Suprapubic skin (tissue), 4 donors: ENCODE data around the gene RNF7. TPM values are rescaled to one million over a fixed set of nuclear protein-coding genes. Genes with fewer than 3 reads are reported as not detected.

Experiments
- DNase-seq, 2 donors: peaks; one replicate each; pipeline ENCODE4 v3.0.0-alpha.2; 2019; ENCODE audit warnings: low spot score in 2 of 2
- H3K27ac ChIP-seq: fragments of 200-600 bp; sonication (generic); one replicate; pipeline ENCODE4 v1.5.1; 2019
- H3K27me3 ChIP-seq: fragments of 200-600 bp; sonication (generic); one replicate; pipeline ENCODE4 v1.5.1; 2019
- H3K36me3 ChIP-seq: fragments of 200-600 bp; sonication (generic); one replicate; pipeline ENCODE4 v1.5.1; 2019
- H3K4me1 ChIP-seq: fragments of 200-600 bp; sonication (generic); one replicate; pipeline ENCODE4 v1.5.1; 2019
- H3K4me3 ChIP-seq: fragments of 200-600 bp; sonication (generic); one replicate; pipeline ENCODE4 v1.5.1; 2019; ENCODE audit warnings: mild to moderate bottlenecking
- H3K9me3 ChIP-seq: fragments of 200-600 bp; sonication (generic); one replicate; pipeline ENCODE4 v1.5.1; 2019
- CTCF ChIP-seq, 2 donors: fragments of 200-600 bp in 1 of 2; fragments of 450-650 bp in 1 of 2; sonication (generic) in 1 of 2; IDR thresholded peaks; one replicate each; pipeline ENCODE4 v1.5.1; 2016 to 2019; ENCODE audit warnings: antibody characterized with exemption in 2 of 2, mild to moderate bottlenecking in 1 of 2, moderate library complexity in 1 of 2
- EP300 ChIP-seq: sonication (generic); formaldehyde crosslinking; IDR thresholded peaks from one replicate; pipeline ENCODE4 v1.6.1; 2017; ENCODE audit warnings: antibody characterized with exemption
- POLR2A ChIP-seq, 2 donors: fragments of 450-650 bp; IDR thresholded peaks; one replicate each; pipeline ENCODE4 v1.6.1; 2017; ENCODE audit warnings: antibody characterized with exemption in 2 of 2, mild to moderate bottlenecking in 2 of 2, moderate library complexity in 2 of 2
- POLR2AphosphoS5 ChIP-seq, 3 donors: sonication (generic); formaldehyde crosslinking; IDR thresholded peaks; one replicate each; pipeline ENCODE4 v1.6.1; 2017; ENCODE audit warnings: antibody characterized with exemption in 3 of 3
- WGBS: methylation state at CpG from one replicate; pipeline ENCODE4 v1.1.5; 2018; 5-methylcytosine and 5-hydroxymethylcytosine counted together
- total RNA-seq, 4 donors: library from RNA; depleted of rRNA; stranded (reverse); fragments of >200 nt; gene quantifications; one replicate each; pipeline ENCODE4 v1.1.0, GENCODE V29; 2016

The RNF7 gene
- total RNA-seq, 4 donors from 2014 or later = 43.9 to 77.3 (median 61.6) TPM

DNA sequence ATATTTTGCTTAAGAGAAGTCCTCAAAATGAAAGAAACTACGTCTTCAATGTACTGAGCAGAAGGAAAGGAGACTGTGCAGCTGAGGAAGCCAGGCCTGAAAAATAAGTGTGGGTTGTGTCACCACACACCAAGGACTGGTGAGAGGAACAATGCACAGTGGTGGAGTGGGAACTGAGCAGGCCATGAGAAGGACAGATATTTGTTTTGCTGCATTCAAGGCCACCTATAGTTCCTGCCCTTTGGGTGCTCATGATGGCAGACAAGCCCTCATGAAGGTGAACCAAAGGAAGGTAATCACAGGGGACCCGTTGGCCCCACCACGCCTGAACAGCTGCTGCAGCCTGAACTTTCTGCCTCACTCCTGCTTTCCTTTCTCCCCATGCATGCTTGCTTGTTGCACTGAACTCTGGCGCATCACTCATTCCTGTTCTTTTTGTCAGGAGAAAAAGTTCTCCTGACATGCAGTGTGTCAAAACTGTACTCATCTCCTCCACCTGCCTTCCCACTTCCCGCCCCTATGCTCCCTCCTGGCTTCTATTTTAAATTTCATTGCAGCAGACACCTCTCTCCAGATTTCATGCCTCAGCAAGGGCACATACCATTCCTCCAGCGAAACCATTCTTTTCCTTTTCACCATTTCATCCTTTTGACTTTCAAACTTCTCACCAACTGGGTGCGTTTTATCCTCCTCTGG is 2.2 kb upstream of the RNF7 start:
- WGBS = 87% methylated on average over 7 of the region's 7 CpGs
- Histone ChIP-seq H3K4me1 (peaks cover 18% of the 10 kb centered on the region), H3K4me3 (no peak overlapping the region), H3K27ac (no peak overlapping the region), H3K27me3 (no peaks in the 10 kb centered on the region), H3K9me3 (no peaks in the 10 kb centered on the region), H3K36me3 (no peaks in the 10 kb centered on the region)
- no peak for DNase-seq
- TF ChIP-seq CTCF (IDR thresholded peaks at IDR 0.05) (no peak), EP300 (no peak)

DNA sequence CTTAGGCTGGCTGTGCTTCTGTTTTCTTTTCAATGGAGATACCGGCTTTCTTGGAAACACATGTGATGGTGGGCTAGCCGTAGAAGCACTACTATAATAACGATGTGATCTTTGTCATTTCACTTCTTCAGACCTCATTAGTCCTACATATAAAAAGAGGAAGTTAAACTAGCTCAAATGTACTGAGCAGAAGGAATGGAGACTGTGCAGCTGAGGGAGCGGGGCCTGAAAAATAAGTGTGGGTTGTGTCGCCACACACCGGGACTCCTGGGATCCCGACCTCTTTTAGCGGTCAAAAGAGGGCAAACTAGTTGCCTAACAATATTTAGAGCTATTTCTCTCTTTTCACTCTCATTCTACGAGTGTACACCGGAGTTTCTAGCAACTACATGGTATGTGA is 1.0 kb upstream of the RNF7 start:
- TF ChIP-seq EP300 (no peak), POLR2AphosphoS5 (IDR thresholded peaks at IDR 0.05) (no peak), CTCF (IDR thresholded peaks at IDR 0.05) (no peak), POLR2A (IDR thresholded peaks at IDR 0.05) (no peak)
- Histone ChIP-seq H3K4me3 (no peak overlapping the region), H3K9me3 (no peaks in the 10 kb centered on the region), H3K36me3 (no peaks in the 10 kb centered on the region), H3K4me1 (peaks cover 24% of the 10 kb centered on the region), H3K27ac (no peak overlapping the region), H3K27me3 (no peaks in the 10 kb centered on the region)
- WGBS = 86% methylated on average over 10 of the region's 10 CpGs
- DNase-seq = no peak

- DNase-seq = no peak
- Histone ChIP-seq H3K4me1 (peaks cover 27% of the 10 kb centered on the region), H3K27ac (peak overlapping the region; percentile 52), H3K9me3 (no peaks in the 10 kb centered on the region), H3K4me3 (peak overlapping the region; percentile 88), H3K36me3 (no peaks in the 10 kb centered on the region), H3K27me3 (no peaks in the 10 kb centered on the region)
- under 1% methylated on average over 3 of the region's 3 CpGs for WGBS
- TF ChIP-seq CTCF (IDR thresholded peaks at IDR 0.05) (no peak), EP300 (no peak), POLR2A (IDR thresholded peaks at IDR 0.05) (no peak), POLR2AphosphoS5 (IDR thresholded peaks at IDR 0.05) (no peak)
Observed at GRCh38 chr3:141737678-141738021, 448 bp upstream of the RNF7 start.

DNA sequence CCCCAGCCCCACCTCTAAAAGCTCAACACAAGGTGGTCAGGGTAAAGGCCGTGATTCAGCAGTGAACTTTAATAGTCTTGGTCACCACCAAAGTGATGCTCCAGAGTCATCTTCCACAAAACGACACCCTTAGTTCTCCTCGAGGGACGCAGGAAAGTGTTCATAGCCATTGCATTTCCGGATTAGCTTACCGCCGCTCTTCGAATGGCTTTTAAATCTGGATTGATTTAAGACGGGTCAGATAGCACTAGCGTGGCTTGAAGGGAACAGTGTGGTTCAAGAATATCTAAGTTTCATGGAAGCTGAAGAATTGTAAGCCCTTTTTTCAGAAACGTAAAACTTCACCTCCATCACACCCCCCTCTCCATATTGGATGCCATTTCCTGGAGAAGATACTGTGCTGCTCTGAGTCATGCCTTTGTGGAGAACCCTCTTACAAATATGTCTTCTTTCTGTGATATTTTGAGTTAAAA is 829 bp downstream of the RNF7 start:
- no peak for TF ChIP-seq EP300
- TF ChIP-seq POLR2A (IDR thresholded peaks at IDR 0.05) = no peak
- no peak for TF ChIP-seq POLR2AphosphoS5 (IDR thresholded peaks at IDR 0.05)
- no peak for TF ChIP-seq CTCF (IDR thresholded peaks at IDR 0.05)
- peak overlapping the region; percentile 96 for H3K27ac ChIP-seq
- no peaks in the 10 kb centered on the region for H3K36me3 ChIP-seq
- no peak for DNase-seq
- WGBS = under 1% methylated on average over 11 of the region's 11 CpGs
- no peaks in the 10 kb centered on the region for H3K9me3 ChIP-seq
- peak overlapping the region; percentile 88 for H3K4me3 ChIP-seq
- H3K27me3 ChIP-seq = no peaks in the 10 kb centered on the region
- peaks cover 38% of the 10 kb centered on the region for H3K4me1 ChIP-seq

- peaks cover 4% of the 10 kb centered on the region for H3K36me3 ChIP-seq
- no peaks in the 10 kb centered on the region for H3K9me3 ChIP-seq
- DNase-seq = no peak
- H3K4me3 ChIP-seq = peak overlapping the region; percentile 88
- peak overlapping the region; percentile 96 for H3K27ac ChIP-seq
- H3K4me1 ChIP-seq = peaks cover 42% of the 10 kb centered on the region
- no peaks in the 10 kb centered on the region for H3K27me3 ChIP-seq
- WGBS = 62% methylated on average over 2 of the region's 2 CpGs
- TF ChIP-seq EP300 (no peak), CTCF (IDR thresholded peaks at IDR 0.05) (no peak), POLR2A (IDR thresholded peaks at IDR 0.05) (no peak), POLR2AphosphoS5 (IDR thresholded peaks at IDR 0.05) (no peak)
Observed at GRCh38 chr3:141739731-141740130, 1.6 kb downstream of the RNF7 start.
